Measurements from ENCODE around the gene NNT. TPM values are rescaled to one million over a fixed set of nuclear protein-coding genes. Genes with fewer than 3 reads are reported as not detected.
A peak's percentile ranks its signal among the peaks of the same experiment; 100 is the strongest.

NNT gene
- total and polyA plus RNA-seq, 10 of the 15 experiments (the other 5 are each of a cell fraction or from before 2014, with no cell fraction given), result 20.8 to 73.1 (median 51.9) TPM

DNA sequence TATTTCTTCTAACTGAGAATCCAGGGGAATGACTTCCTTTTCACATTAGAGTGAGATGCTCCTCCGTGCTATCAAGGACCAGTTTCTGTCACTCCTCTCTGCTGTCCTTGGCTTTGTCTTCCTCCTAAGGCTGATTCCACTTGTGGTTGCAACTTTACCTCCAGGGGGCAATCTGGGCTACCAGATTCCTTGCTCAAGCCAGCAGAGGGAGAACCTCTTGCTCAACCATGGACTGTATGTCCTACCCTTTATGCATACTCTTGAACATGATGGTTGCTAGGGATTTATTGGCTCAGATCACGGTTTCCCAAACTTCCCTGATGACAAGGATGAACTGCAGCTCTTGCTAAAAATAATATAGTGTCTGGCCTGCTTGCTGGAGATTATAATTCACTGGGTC lies 24.0 kb downstream of the NNT start:
- CTCF ChIA-PET, result interaction anchor here (1.3 to 1.6 kb wide), 2 partner anchors 11 to 705 kb away, joined by 3 to 4 read pairs; no protein-coding TSS in a partner anchor
- in situ Hi-C loops (cut with MboI), result no loop called here
- FAIRE-seq, result no peak
- TF ChIP-seq, protein P1, sequence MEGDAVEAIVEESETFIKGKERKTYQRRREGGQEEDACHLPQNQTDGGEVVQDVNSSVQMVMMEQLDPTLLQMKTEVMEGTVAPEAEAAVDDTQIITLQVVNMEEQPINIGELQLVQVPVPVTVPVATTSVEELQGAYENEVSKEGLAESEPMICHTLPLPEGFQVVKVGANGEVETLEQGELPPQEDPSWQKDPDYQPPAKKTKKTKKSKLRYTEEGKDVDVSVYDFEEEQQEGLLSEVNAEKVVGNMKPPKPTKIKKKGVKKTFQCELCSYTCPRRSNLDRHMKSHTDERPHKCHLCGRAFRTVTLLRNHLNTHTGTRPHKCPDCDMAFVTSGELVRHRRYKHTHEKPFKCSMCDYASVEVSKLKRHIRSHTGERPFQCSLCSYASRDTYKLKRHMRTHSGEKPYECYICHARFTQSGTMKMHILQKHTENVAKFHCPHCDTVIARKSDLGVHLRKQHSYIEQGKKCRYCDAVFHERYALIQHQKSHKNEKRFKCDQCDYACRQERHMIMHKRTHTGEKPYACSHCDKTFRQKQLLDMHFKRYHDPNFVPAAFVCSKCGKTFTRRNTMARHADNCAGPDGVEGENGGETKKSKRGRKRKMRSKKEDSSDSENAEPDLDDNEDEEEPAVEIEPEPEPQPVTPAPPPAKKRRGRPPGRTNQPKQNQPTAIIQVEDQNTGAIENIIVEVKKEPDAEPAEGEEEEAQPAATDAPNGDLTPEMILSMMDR (IDR thresholded peaks at IDR 0.05 in 2 of 3, conservative IDR thresholded peaks at IDR 0.05 in 1 of 3; ENCODE audit: control insufficient read depth in 2 of 3, extremely low read depth in 1 of 3, insufficient read depth in 1 of 3, low read depth in 3 of 3, low read length in 3 of 3), result peak; percentile 37 to 51 (median 46); a peak in 5 of 6 replicates
- TF ChIP-seq BACH1 (IDR thresholded peaks at IDR 0.05; ENCODE audit: borderline replicate concordance), result no peak
- TF ChIP-seq RELA (IDR thresholded peaks at IDR 0.05; ENCODE audit: borderline replicate concordance, partially characterized antibody), result no peak
- no peak for TF ChIP-seq MXI1 (IDR thresholded peaks at IDR 0.05; ENCODE audit: low read depth, low read length)
- no peak for TF ChIP-seq IKZF1 (conservative IDR thresholded peaks at IDR 0.05)
- no peak for TF ChIP-seq KDM1A (IDR thresholded peaks at IDR 0.05; ENCODE audit: borderline replicate concordance)
- TF ChIP-seq, protein P2, sequence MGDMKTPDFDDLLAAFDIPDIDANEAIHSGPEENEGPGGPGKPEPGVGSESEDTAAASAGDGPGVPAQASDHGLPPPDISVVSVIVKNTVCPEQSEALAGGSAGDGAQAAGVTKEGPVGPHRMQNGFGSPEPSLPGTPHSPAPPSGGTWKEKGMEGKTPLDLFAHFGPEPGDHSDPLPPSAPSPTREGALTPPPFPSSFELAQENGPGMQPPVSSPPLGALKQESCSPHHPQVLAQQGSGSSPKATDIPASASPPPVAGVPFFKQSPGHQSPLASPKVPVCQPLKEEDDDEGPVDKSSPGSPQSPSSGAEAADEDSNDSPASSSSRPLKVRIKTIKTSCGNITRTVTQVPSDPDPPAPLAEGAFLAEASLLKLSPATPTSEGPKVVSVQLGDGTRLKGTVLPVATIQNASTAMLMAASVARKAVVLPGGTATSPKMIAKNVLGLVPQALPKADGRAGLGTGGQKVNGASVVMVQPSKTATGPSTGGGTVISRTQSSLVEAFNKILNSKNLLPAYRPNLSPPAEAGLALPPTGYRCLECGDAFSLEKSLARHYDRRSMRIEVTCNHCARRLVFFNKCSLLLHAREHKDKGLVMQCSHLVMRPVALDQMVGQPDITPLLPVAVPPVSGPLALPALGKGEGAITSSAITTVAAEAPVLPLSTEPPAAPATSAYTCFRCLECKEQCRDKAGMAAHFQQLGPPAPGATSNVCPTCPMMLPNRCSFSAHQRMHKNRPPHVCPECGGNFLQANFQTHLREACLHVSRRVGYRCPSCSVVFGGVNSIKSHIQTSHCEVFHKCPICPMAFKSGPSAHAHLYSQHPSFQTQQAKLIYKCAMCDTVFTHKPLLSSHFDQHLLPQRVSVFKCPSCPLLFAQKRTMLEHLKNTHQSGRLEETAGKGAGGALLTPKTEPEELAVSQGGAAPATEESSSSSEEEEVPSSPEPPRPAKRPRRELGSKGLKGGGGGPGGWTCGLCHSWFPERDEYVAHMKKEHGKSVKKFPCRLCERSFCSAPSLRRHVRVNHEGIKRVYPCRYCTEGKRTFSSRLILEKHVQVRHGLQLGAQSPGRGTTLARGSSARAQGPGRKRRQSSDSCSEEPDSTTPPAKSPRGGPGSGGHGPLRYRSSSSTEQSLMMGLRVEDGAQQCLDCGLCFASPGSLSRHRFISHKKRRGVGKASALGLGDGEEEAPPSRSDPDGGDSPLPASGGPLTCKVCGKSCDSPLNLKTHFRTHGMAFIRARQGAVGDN (IDR thresholded peaks at IDR 0.05), result no peak
- TF ChIP-seq RAD21 (IDR thresholded peaks at IDR 0.05; ENCODE audit: insufficient read depth, low read depth, low read length), result peak; percentile 9; the same call in 1 of the 2 replicates
- TF ChIP-seq, protein P3, sequence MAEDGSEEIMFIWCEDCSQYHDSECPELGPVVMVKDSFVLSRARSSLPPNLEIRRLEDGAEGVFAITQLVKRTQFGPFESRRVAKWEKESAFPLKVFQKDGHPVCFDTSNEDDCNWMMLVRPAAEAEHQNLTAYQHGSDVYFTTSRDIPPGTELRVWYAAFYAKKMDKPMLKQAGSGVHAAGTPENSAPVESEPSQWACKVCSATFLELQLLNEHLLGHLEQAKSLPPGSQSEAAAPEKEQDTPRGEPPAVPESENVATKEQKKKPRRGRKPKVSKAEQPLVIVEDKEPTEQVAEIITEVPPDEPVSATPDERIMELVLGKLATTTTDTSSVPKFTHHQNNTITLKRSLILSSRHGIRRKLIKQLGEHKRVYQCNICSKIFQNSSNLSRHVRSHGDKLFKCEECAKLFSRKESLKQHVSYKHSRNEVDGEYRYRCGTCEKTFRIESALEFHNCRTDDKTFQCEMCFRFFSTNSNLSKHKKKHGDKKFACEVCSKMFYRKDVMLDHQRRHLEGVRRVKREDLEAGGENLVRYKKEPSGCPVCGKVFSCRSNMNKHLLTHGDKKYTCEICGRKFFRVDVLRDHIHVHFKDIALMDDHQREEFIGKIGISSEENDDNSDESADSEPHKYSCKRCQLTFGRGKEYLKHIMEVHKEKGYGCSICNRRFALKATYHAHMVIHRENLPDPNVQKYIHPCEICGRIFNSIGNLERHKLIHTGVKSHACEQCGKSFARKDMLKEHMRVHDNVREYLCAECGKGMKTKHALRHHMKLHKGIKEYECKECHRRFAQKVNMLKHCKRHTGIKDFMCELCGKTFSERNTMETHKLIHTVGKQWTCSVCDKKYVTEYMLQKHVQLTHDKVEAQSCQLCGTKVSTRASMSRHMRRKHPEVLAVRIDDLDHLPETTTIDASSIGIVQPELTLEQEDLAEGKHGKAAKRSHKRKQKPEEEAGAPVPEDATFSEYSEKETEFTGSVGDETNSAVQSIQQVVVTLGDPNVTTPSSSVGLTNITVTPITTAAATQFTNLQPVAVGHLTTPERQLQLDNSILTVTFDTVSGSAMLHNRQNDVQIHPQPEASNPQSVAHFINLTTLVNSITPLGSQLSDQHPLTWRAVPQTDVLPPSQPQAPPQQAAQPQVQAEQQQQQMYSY (CRISPR knock-in tag; IDR thresholded peaks at IDR 0.05), result no peak
- TF ChIP-seq WRNIP1 (IDR thresholded peaks at IDR 0.05; ENCODE audit: borderline replicate concordance, low read depth, low read length), result no peak
- TF ChIP-seq, protein P4, sequence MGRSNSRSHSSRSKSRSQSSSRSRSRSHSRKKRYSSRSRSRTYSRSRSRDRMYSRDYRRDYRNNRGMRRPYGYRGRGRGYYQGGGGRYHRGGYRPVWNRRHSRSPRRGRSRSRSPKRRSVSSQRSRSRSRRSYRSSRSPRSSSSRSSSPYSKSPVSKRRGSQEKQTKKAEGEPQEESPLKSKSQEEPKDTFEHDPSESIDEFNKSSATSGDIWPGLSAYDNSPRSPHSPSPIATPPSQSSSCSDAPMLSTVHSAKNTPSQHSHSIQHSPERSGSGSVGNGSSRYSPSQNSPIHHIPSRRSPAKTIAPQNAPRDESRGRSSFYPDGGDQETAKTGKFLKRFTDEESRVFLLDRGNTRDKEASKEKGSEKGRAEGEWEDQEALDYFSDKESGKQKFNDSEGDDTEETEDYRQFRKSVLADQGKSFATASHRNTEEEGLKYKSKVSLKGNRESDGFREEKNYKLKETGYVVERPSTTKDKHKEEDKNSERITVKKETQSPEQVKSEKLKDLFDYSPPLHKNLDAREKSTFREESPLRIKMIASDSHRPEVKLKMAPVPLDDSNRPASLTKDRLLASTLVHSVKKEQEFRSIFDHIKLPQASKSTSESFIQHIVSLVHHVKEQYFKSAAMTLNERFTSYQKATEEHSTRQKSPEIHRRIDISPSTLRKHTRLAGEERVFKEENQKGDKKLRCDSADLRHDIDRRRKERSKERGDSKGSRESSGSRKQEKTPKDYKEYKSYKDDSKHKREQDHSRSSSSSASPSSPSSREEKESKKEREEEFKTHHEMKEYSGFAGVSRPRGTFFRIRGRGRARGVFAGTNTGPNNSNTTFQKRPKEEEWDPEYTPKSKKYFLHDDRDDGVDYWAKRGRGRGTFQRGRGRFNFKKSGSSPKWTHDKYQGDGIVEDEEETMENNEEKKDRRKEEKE (IDR thresholded peaks at IDR 0.05), result no peak

More for the DNA sequence above, 24.0 kb downstream of the NNT start:
- DNase-seq (ENCODE audit: low read depth, low spot score) (no peak), ATAC-seq (peak; percentile 39)
- RAD21 ChIA-PET (ENCODE audit: unreplicated experiment), result no interaction called here
- no peak overlapping the region for H3K27ac ChIP-seq (ENCODE audit: control insufficient read depth, insufficient read depth)
- H3K9me3 ChIP-seq (replicated peaks; ENCODE audit: control insufficient read depth, insufficient read depth, low read length), result no peaks in the 10 kb centered on the region
- H3K4me2 ChIP-seq (ENCODE audit: control insufficient read depth, insufficient read depth), result no peak overlapping the region
- H3K4me1 ChIP-seq (ENCODE audit: control insufficient read depth, insufficient read depth, low read length), result no peaks in the 10 kb centered on the region
- no peaks in the 10 kb centered on the region for H4K20me1 ChIP-seq (ENCODE audit: control insufficient read depth, insufficient read depth)
- H2AFZ ChIP-seq (ENCODE audit: control insufficient read depth, low read depth, low read length), result no peak overlapping the region
- POLR2A ChIA-PET, result no interaction called here
- SMC1A ChIA-PET (ENCODE audit: uncharacterized antibody, unreplicated experiment), result interaction anchor here (1.4 kb wide), 1 partner anchor 10 kb away, joined by 3 read pairs; no protein-coding TSS in a partner anchor
- BruUV-seq (replicated peaks), result no TSS peak
- no peaks in the 10 kb centered on the region for H3K27me3 ChIP-seq (replicated peaks in 1 of 2; ENCODE audit: control insufficient read depth in 2 of 2, insufficient read depth in 2 of 2, low read length in 1 of 2)
- 98% methylated on average over 2 of the region's 2 CpGs for WGBS (ENCODE audit: insufficient coverage, insufficient replicate concordance, low lambda C conversion rate, missing lambda C conversion rate)
- peaks cover 3 to 16% of the 10 kb centered on the region in 2 experiments for H3K36me3 ChIP-seq (ENCODE audit: control insufficient read depth in 2 of 2, insufficient read depth in 2 of 2, low read length in 1 of 2)
- H3K79me2 ChIP-seq (ENCODE audit: control insufficient read depth, insufficient read depth, low read length), result no peaks in the 10 kb centered on the region
- H3K9ac ChIP-seq (ENCODE audit: control insufficient read depth, insufficient read depth, low read length), result no peak overlapping the region
- intact Hi-C loops (cut with micrococcal nuclease; ENCODE audit: unreplicated experiment), result no loop called here
- no peak overlapping the region for H3K4me3 ChIP-seq

Measured in GM12878 (cell line).